Measurements from ENCODE around the gene INHBC.
"Not testable (repeated sequence)": the region's sequence is repeated elsewhere in the genome, so short reads cannot be mapped to it uniquely, and the experiment has no call there.

The INHBC gene

DNA sequence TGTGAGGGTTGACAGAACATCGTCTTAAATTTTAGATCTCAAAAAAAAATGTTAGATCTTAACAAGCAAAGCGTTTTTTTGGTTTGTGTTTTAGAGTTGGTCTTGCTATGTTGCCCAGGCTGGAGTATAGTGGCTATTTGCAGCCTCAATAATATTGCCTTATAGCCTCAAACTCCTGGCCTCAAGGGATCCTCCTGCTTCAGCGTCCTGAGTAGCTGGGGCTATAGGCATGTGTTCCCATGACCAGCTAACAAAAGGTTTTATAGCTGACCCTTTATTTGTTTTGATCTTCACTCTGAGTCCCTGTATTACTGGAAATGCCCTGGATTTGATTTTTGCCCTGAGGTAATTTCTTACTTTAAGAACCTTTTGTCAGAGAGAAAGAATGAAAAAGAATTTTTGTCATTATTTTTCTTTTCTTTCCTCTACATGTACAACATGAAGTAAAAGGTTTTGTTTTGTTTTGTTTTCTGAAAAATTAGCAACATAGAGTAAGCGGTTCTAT, 5.2 kb downstream of the INHBC start:
- no peak overlapping the region for H3K9ac ChIP-seq (ENCODE audit: low read length)

DNA sequence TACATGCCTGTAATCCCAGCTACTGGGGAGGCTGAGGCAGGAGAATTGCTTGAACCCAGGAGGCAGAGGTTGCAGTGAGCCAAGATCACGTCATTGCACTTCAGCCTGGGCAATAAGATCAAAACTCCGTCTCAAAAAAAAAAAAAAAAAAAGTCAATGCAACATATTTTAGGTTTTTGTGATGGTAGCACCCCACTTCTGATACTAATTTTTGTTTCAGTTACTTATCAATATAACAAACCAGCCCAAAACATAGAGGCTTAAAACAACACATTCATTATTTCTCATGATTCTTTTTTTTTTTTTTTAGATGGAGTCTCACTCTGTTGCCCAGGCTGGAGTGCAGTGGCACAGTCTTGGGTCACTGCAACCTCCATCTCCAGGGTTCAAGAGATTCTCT, 6.8 kb downstream of the INHBC start:
- not testable (repeated sequence) for H4K20me1 ChIP-seq (ENCODE audit: low read depth, low read length); H2AFZ ChIP-seq (ENCODE audit: low read depth, low read length, severe bottlenecking); H3K4me2 ChIP-seq (ENCODE audit: low read depth, low read length, poor library complexity, severe bottlenecking); H3K4me3 ChIP-seq (ENCODE audit: insufficient read depth, low read length, poor library complexity, severe bottlenecking); H3K27ac ChIP-seq (ENCODE audit: low read depth, low read length); H3K27me3 ChIP-seq (ENCODE audit: low read length); H3K9ac ChIP-seq (ENCODE audit: low read length); H3F3A ChIP-seq (ENCODE audit: insufficient read depth); H3K79me2 ChIP-seq (ENCODE audit: insufficient read depth, low read length); H3K36me3 ChIP-seq (ENCODE audit: low read length); H3K9me2 ChIP-seq (replicated peaks; ENCODE audit: insufficient read depth, low read length); H3K9me3 ChIP-seq (ENCODE audit: insufficient read depth, low read length)

More for the DNA sequence above, 5.2 kb downstream of the INHBC start:
- no peak overlapping the region for H3K4me2 ChIP-seq (ENCODE audit: low read depth, low read length, poor library complexity, severe bottlenecking)
- no peak for TF ChIP-seq EZH2phosphoT487 (conservative IDR thresholded peaks at IDR 0.05; ENCODE audit: low read length)
- TF ChIP-seq, protein P1, sequence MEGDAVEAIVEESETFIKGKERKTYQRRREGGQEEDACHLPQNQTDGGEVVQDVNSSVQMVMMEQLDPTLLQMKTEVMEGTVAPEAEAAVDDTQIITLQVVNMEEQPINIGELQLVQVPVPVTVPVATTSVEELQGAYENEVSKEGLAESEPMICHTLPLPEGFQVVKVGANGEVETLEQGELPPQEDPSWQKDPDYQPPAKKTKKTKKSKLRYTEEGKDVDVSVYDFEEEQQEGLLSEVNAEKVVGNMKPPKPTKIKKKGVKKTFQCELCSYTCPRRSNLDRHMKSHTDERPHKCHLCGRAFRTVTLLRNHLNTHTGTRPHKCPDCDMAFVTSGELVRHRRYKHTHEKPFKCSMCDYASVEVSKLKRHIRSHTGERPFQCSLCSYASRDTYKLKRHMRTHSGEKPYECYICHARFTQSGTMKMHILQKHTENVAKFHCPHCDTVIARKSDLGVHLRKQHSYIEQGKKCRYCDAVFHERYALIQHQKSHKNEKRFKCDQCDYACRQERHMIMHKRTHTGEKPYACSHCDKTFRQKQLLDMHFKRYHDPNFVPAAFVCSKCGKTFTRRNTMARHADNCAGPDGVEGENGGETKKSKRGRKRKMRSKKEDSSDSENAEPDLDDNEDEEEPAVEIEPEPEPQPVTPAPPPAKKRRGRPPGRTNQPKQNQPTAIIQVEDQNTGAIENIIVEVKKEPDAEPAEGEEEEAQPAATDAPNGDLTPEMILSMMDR (IDR thresholded peaks at IDR 0.05; ENCODE audit: insufficient read depth, low read length, poor library complexity, severe bottlenecking): no peak
- 0 out of 2 replicates have a peak, but pooled peaks cover under 1% of the 10 kb centered on the region for H3F3A ChIP-seq (ENCODE audit: insufficient read depth)
- H3K36me3 ChIP-seq (ENCODE audit: low read length): no peaks in the 10 kb centered on the region
- peaks cover 3% of the 10 kb centered on the region; the same call in 1 of the 2 replicates for H3K27me3 ChIP-seq (ENCODE audit: low read length)
- no peaks in the 10 kb centered on the region for H3K79me2 ChIP-seq (ENCODE audit: insufficient read depth, low read length)
- no peaks in the 10 kb centered on the region for H3K9me2 ChIP-seq (replicated peaks; ENCODE audit: insufficient read depth, low read length)
- H2AFZ ChIP-seq (ENCODE audit: low read depth, low read length, severe bottlenecking): no peak overlapping the region
- H3K9me3 ChIP-seq (ENCODE audit: insufficient read depth, low read length): no peaks in the 10 kb centered on the region
- H4K20me1 ChIP-seq (ENCODE audit: low read depth, low read length): no peaks in the 10 kb centered on the region
- H3K4me3 ChIP-seq (ENCODE audit: insufficient read depth, low read length, poor library complexity, severe bottlenecking): no peak overlapping the region
- no peak overlapping the region for H3K27ac ChIP-seq (ENCODE audit: low read depth, low read length)

DNA sequence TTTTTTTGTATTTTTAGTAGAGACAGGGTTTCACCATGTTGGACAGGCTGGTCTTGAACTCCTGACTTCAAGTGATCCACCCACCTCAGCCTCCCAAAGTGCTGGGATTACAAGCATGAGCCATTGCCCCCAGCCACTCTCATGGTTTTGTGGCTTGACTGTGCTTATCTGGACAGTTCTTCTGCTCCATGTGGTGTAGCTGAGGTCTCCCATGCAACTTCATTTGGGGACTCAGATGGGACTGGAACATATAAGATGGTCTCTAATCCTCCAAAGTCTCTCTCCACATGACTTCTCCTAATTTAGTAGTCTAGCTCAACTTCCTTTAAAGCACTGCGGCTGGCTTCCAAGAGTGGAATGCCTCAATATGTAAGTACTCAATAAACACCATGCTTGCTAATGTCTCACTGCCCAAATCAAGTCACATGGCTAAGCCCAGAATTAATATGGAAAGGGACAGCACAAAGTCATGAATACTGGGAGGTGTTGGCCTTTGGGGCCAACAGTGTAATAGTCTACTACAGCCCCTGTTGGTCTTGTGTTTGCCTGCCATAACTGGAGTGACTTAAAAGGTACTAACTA, 7.4 kb downstream of the INHBC start:
- no peaks in the 10 kb centered on the region for H3K36me3 ChIP-seq (ENCODE audit: low read length)
- H3K4me2 ChIP-seq (ENCODE audit: low read depth, low read length, poor library complexity, severe bottlenecking): no peak overlapping the region
- H3K9me3 ChIP-seq (ENCODE audit: insufficient read depth, low read length): no peaks in the 10 kb centered on the region
- H3K79me2 ChIP-seq (ENCODE audit: insufficient read depth, low read length): no peaks in the 10 kb centered on the region
- H3K27me3 ChIP-seq (ENCODE audit: low read length): peaks cover 3% of the 10 kb centered on the region; the same call in 1 of the 2 replicates
- no peaks in the 10 kb centered on the region for H3K9me2 ChIP-seq (replicated peaks; ENCODE audit: insufficient read depth, low read length)
- TF ChIP-seq, protein P1 (IDR thresholded peaks at IDR 0.05; ENCODE audit: insufficient read depth, low read length, poor library complexity, severe bottlenecking): no peak
- no peak for TF ChIP-seq EZH2phosphoT487 (conservative IDR thresholded peaks at IDR 0.05; ENCODE audit: low read length)
- no peaks in the 10 kb centered on the region for H4K20me1 ChIP-seq (ENCODE audit: low read depth, low read length)
- no peak overlapping the region for H3K9ac ChIP-seq (ENCODE audit: low read length)
- H3K4me3 ChIP-seq (ENCODE audit: insufficient read depth, low read length, poor library complexity, severe bottlenecking): no peak overlapping the region
- H3K27ac ChIP-seq (ENCODE audit: low read depth, low read length): no peak overlapping the region
- H2AFZ ChIP-seq (ENCODE audit: low read depth, low read length, severe bottlenecking): no peak overlapping the region
- H3F3A ChIP-seq (ENCODE audit: insufficient read depth): peaks cover 7% of the 10 kb centered on the region; the same call in 1 of the 2 replicates

DNA sequence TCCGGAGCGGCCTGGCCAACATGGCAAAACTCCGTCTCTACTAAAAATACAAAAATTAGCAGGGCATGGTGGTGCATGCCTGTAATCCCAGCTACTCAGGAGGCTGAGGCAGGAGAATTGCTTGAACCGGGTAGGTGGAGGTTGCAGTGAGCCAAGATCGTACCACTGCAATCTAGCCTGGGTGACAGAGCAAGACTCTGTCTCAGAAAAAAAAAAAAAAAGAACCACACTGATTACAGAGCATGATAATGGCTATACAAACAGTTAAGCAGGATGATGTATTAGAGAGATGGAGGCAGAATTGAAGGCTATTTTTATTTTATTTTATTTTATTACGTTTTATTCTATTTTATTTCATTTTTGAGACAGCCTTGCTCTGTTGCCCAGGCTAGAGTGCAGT, 9.8 kb downstream of the INHBC start:
- H3K4me3 ChIP-seq (ENCODE audit: insufficient read depth, low read length, poor library complexity, severe bottlenecking); H3K27me3 ChIP-seq (ENCODE audit: low read length); H3K27ac ChIP-seq (ENCODE audit: low read depth, low read length); H3K4me2 ChIP-seq (ENCODE audit: low read depth, low read length, poor library complexity, severe bottlenecking); H3K9ac ChIP-seq (ENCODE audit: low read length); H3K9me3 ChIP-seq (ENCODE audit: insufficient read depth, low read length); H3K9me2 ChIP-seq (replicated peaks; ENCODE audit: insufficient read depth, low read length); H3K79me2 ChIP-seq (ENCODE audit: insufficient read depth, low read length); H4K20me1 ChIP-seq (ENCODE audit: low read depth, low read length); H2AFZ ChIP-seq (ENCODE audit: low read depth, low read length, severe bottlenecking); H3K36me3 ChIP-seq (ENCODE audit: low read length); H3F3A ChIP-seq (ENCODE audit: insufficient read depth): not testable (repeated sequence)

Data from SU-DHL-6 (cell line).